Pancreas (tissue), 10 donors: Measurements from ENCODE around the gene IRAK1BP1. TPM values are rescaled to one million over a fixed set of nuclear protein-coding genes. Genes with fewer than 3 reads are reported as not detected.

ENCODE experiments used
- ATAC-seq, 4 donors: fragments of 200-7000 bp; cut with Tn5 transposase; one replicate each; pipeline versions ENCODE4 v1.8.0 to v1.9.1; 2020; ENCODE audit warnings: mild to moderate bottlenecking in 4 of 4, moderate library complexity in 4 of 4
- DNase-seq, 6 donors: peaks; one replicate each; pipeline ENCODE4 v3.0.0-alpha.2; 2020
- FAIRE-seq: peaks from 2 replicates; lab custom pipeline; 2012; peaks lifted over from hg19 to GRCh38; lab: Jason Lieb, UNC
- H3K27ac ChIP-seq, 4 donors: fragments of 200-600 bp; sonication (generic); 1 replicate in 3 of 4; 2 replicates in 1 of 4; pipeline versions ENCODE4 v1.5.0 to v1.8.0; 2020
- H3K27me3 ChIP-seq, 4 donors: fragments of 200-600 bp; one replicate each; pipeline ENCODE4 v1.8.0; 2021
- H3K36me3 ChIP-seq, 3 donors: fragments of 200-600 bp; sonication (generic) in 1 of 3; one replicate each; pipeline versions ENCODE4 v1.5.0 to v1.8.0; 2020 to 2021
- H3K4me1 ChIP-seq, 3 donors: fragments of 200-600 bp; one replicate each; pipeline ENCODE4 v1.8.0; 2021
- H3K4me3 ChIP-seq, 4 donors: fragments of 200-600 bp; sonication (generic) in 2 of 4; one replicate each; pipeline versions ENCODE4 v1.5.0 to v1.8.0; 2020 to 2021
- H3K9me3 ChIP-seq, 4 donors: fragments of 200-600 bp; one replicate each; pipeline ENCODE4 v1.8.0; 2021
- WGBS, 2 donors: extraction: QIAGEN DNeasy Blood & Tissue Kit; methylation state at CpG; one replicate each; pipeline ENCODE4 v1.1.7; 2013; 5-methylcytosine and 5-hydroxymethylcytosine counted together
- intact Hi-C, 3 donors: fragments of 100-400 bp; cut with DNase I; formaldehyde crosslinking; loops; one replicate each; pipeline versions ENCODE4 v1.11.1 to v1.14.2; 2022
- polyA plus RNA-seq, 2 donors: library from polyadenylated mRNA; stranded (reverse); fragments of 200-250 nt; gene quantifications; one replicate each; pipeline ENCODE4 v1.2.3, GENCODE V29; 2013
- total RNA-seq, 6 donors: library from RNA; stranded (reverse); fragmentation: NEBNext Ultra II Directional in 4 of 6; extraction: Animal tissue kit (Norgen Biotek cat#: 25700) in 4 of 6; gene quantifications; one replicate each; pipeline versions ENCODE4 v1.2.1 to v1.2.4, GENCODE V29; 2021 to 2023
- TF ChIP-seq, protein P1 (sequence below), 4 donors: fragments of 200-600 bp; sonication (generic) in 3 of 4; IDR thresholded peaks; one replicate each; pipeline versions ENCODE4 v1.5.0 to v1.8.0; 2021; ENCODE audit warnings: antibody characterized with exemption in 4 of 4
- donor health status: healthy with polysubstance abuse.
- donor health status: DM: no; HTN: no; CAD: no; lungs with moderate emphysema.
- donor health status: DM: no; HTN: no; CAD: no.
- donor health status: control.
- donor health status: control.
- donor health status: Bipolar disorder and iron deficiency.
- donor health status: DM: yes; HTN: yes; CAD: no.
- donor health status: DM: no; HTN: no; CAD: no.
- donor health status: DM: no; HTN: no; CAD: no.
- donor health status: DM: yes; HTN: yes; CAD: no.

IRAK1BP1 gene
- total and polyA plus RNA-seq, 8 donors = 2.4 to 5.6 (median 3.4) TPM

DNA sequence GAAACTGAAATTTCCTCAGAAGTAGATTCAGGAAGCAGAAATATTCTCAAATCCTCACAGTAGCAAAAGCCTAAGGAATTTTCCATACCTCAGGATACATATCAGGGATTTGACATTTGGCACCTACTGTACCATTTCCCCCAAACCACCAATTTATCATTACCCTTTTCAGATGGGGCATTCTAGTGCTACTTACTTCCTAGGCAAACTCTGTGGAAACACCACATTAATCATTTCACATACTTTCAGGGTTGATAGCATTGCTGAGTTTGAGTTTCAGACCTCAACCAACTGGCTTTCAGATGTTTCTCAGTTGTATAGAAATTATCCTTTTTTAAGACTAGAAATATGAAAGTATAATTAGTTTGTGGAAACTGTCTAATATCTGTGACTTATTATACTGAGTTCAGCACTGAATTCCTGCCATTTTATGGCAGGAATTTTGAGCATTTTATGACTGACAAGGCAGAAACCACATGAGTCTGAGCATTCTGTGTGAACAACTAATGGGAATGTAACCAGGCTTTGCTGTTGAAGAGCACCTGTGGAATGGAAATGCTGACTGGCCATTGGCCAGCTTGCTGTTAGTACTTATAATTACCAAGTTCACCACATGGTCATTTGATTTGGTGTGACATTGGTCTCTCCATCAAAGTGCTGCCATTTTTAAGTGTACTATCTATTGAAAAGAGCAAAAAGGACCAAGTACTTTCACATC is 35.1 kb upstream of the IRAK1BP1 start:
- peak; percentile 49 to 64 (median 54) for ATAC-seq
- no peak for DNase-seq
- FAIRE-seq = no peak
- Histone ChIP-seq H3K4me3 (no peak overlapping the region), H3K4me1 (peaks cover 0 to 7% (median 7%) of the 10 kb centered on the region in 3 donors), H3K27me3 (no peaks in the 10 kb centered on the region), H3K36me3 (no peaks in the 10 kb centered on the region), H3K9me3 (no peaks in the 10 kb centered on the region), H3K27ac (no peak overlapping the region)
- intact Hi-C loops = no loop called here
- TF ChIP-seq, protein P1, sequence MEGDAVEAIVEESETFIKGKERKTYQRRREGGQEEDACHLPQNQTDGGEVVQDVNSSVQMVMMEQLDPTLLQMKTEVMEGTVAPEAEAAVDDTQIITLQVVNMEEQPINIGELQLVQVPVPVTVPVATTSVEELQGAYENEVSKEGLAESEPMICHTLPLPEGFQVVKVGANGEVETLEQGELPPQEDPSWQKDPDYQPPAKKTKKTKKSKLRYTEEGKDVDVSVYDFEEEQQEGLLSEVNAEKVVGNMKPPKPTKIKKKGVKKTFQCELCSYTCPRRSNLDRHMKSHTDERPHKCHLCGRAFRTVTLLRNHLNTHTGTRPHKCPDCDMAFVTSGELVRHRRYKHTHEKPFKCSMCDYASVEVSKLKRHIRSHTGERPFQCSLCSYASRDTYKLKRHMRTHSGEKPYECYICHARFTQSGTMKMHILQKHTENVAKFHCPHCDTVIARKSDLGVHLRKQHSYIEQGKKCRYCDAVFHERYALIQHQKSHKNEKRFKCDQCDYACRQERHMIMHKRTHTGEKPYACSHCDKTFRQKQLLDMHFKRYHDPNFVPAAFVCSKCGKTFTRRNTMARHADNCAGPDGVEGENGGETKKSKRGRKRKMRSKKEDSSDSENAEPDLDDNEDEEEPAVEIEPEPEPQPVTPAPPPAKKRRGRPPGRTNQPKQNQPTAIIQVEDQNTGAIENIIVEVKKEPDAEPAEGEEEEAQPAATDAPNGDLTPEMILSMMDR (IDR thresholded peaks at IDR 0.05) = no peak

DNA sequence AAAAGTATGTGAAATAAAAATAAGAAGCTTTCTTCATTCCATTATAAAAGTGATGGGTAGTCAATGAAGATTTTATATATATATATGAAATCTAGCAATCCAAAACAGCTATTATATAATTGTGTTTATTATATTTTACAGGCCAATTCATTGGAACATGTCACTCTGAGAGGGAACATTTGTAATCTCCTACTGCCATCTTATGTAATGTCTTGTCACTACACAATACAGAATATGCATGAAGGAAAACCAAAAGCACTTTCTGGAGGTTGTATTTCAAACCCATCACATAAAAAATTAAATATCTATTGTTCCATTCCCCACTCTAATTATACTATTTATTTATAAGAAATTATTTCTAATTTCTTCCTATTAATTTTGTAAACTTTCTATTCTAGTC is 31.5 kb upstream of the IRAK1BP1 start:
- no peak for ATAC-seq
- H3K4me3 ChIP-seq = no peak overlapping the region
- intact Hi-C loops = no loop called here
- no peaks in the 10 kb centered on the region for H3K27me3 ChIP-seq
- peaks cover 0 to 7% (median 7%) of the 10 kb centered on the region in 3 donors for H3K4me1 ChIP-seq
- no peaks in the 10 kb centered on the region for H3K9me3 ChIP-seq
- TF ChIP-seq, protein P1 (IDR thresholded peaks at IDR 0.05) = no peak
- H3K36me3 ChIP-seq = no peaks in the 10 kb centered on the region
- no peak overlapping the region for H3K27ac ChIP-seq
- FAIRE-seq = peak; percentile 57
- no peak for DNase-seq

DNA sequence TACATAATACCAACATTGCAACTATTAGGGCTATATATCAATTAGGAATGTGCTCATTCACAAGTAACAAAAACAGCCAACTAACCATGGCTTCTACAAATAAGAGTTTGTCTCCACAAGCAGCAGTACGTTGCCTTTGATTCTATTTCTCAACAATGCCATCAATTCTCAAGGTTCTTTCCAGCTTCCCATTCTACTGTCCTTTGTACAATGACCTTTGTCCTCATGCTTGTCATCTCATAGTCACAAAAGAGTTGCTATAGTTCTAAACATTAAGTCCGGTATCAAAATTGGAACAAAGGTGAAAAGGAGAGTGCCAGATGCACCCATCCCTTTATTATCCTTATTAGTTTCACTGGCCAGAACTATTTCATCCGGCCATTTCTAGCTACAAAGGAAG is 30.8 kb upstream of the IRAK1BP1 start:
- Histone ChIP-seq H3K4me1 (peaks cover 0 to 7% (median 7%) of the 10 kb centered on the region in 3 donors), H3K36me3 (no peaks in the 10 kb centered on the region), H3K27me3 (no peaks in the 10 kb centered on the region), H3K27ac (no peak overlapping the region), H3K4me3 (no peak overlapping the region), H3K9me3 (no peaks in the 10 kb centered on the region)
- WGBS, 2 donors = 52 to 55% methylated on average over 3 of the region's 3 CpGs
- ATAC-seq (no peak), DNase-seq (no peak), FAIRE-seq (no peak)
- TF ChIP-seq, protein P1 (IDR thresholded peaks at IDR 0.05) = no peak
- intact Hi-C loops = no loop called here

DNA sequence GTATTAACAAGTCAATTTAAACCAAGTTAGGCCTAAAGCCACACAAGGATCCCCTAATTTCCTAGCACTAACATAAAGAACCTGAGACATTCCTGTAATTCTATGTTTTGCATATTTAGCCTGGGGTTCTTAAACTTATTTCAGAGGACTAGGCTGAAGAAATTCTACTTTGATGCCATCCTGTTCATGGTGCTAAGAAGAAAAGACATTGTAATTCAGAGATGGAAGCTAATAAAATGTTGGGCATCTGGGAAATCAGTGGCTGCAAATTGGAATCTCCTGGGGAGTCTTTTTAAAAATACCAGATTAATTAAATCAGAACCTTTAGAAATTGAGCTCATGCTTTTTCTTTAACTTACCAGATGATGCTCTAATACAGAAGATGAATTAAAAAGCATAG is 26.2 kb upstream of the IRAK1BP1 start:
- TF ChIP-seq, protein P1 (IDR thresholded peaks at IDR 0.05) = no peak
- ATAC-seq (no peak), FAIRE-seq (no peak), DNase-seq (no peak)
- intact Hi-C loops = no loop called here
- Histone ChIP-seq H3K27me3 (no peaks in the 10 kb centered on the region), H3K36me3 (no peaks in the 10 kb centered on the region), H3K4me3 (no peak overlapping the region), H3K4me1 (no peaks in the 10 kb centered on the region), H3K27ac (no peak overlapping the region), H3K9me3 (no peaks in the 10 kb centered on the region)

DNA sequence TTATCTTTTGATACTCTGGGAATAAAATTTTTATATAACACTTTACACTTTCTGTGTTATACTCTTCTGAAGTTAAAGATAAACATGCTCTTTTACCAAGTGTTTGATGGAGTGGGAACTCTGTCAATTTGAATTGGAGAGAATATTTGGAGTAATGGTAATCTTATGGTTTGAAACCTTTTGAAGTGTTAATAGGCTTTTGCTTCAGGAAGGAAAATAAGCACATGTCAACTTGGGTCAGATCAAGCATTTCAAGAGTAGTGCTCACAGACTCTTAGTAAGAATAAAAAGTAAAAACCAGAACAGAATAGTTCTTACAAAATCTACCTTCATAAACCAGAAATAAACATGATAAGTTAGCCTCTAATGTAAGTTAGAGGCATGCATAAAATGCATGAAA is 24.4 kb upstream of the IRAK1BP1 start:
- Histone ChIP-seq H3K4me1 (no peaks in the 10 kb centered on the region), H3K4me3 (no peak overlapping the region), H3K27ac (no peak overlapping the region), H3K36me3 (no peaks in the 10 kb centered on the region), H3K27me3 (no peaks in the 10 kb centered on the region), H3K9me3 (no peaks in the 10 kb centered on the region)
- DNase-seq = no peak
- FAIRE-seq = no peak
- TF ChIP-seq, protein P1 (IDR thresholded peaks at IDR 0.05) = no peak
- intact Hi-C loops = no loop called here
- ATAC-seq = no peak
